Nephron (organoid): Measurements from ENCODE around the gene SGTA.
A peak's percentile ranks its signal among the peaks of the same experiment; 100 is the strongest.

Source experiments
- H3K27ac Mint-ChIP-seq, 3 experiments: 2 replicates each; pipeline ENCODE4 v1.8.0; 2020; ENCODE audit warnings: mixed read lengths in 3 of 3, mild to moderate bottlenecking in 2 of 3, moderate library complexity in 1 of 3
- H3K27me3 Mint-ChIP-seq: 2 replicates; pipeline ENCODE4 v1.8.0; 2021; ENCODE audit warnings: low read depth, mild to moderate bottlenecking, moderate library complexity, mixed read lengths
- H3K36me3 Mint-ChIP-seq: 2 replicates; pipeline ENCODE4 v1.8.0; 2020; ENCODE audit warnings: low read depth, mixed read lengths
- H3K4me1 Mint-ChIP-seq: 2 replicates; pipeline ENCODE4 v1.8.0; 2020; ENCODE audit warnings: mixed read lengths
- H3K4me3 Mint-ChIP-seq, 3 experiments: 2 replicates each; pipeline ENCODE4 v1.8.0; 2020; ENCODE audit warnings: mild to moderate bottlenecking in 3 of 3, mixed read lengths in 3 of 3, moderate library complexity in 2 of 3
- H3K9me3 Mint-ChIP-seq: 2 replicates; pipeline ENCODE4 v1.8.0; 2020; ENCODE audit warnings: mixed read lengths
- TF ChIP-seq, protein P1 (sequence below), 3 experiments: fragments of 200-600 bp; sonication (generic); IDR thresholded peaks; one replicate each; pipeline ENCODE4 v1.5.0; 2021; ENCODE audit warnings: antibody characterized with exemption in 3 of 3; ENCODE audit not compliant: unreplicated experiment in 3 of 3

SGTA gene

DNA sequence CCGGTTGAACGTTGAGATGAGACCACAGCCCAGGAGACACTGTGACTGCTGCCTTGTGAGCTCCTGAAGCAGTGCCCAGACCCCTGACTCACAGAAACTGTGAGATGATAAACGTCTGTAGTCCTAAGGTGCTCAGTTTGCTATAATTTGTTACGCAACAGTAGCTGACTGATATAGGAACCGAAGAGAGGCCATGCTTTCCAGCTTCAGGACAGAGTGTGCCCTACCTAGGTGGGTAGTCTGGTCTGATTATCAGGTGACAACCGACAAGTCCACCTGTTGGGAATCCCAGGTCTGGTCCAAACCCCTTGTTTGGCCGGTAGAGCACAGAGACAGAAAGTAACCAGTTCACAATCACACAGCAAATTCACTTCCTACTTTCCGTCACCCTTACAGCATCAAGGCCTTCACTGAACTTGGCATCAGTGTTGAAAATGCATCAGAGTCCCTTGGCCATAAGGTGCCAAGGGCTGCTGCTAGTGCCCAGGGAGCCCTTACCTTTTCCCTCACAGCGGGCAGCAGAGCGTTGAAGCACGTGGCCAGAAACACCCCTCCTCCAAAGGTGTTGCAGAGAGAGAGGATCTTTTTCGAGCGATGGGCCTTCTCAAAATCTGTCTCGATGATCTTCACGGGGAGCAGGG, 46.4 kb downstream of the SGTA start:
- peaks cover 27% of the 10 kb centered on the region for H3K36me3 Mint-ChIP-seq
- no peak overlapping the region for H3K27ac Mint-ChIP-seq
- TF ChIP-seq, protein P1, sequence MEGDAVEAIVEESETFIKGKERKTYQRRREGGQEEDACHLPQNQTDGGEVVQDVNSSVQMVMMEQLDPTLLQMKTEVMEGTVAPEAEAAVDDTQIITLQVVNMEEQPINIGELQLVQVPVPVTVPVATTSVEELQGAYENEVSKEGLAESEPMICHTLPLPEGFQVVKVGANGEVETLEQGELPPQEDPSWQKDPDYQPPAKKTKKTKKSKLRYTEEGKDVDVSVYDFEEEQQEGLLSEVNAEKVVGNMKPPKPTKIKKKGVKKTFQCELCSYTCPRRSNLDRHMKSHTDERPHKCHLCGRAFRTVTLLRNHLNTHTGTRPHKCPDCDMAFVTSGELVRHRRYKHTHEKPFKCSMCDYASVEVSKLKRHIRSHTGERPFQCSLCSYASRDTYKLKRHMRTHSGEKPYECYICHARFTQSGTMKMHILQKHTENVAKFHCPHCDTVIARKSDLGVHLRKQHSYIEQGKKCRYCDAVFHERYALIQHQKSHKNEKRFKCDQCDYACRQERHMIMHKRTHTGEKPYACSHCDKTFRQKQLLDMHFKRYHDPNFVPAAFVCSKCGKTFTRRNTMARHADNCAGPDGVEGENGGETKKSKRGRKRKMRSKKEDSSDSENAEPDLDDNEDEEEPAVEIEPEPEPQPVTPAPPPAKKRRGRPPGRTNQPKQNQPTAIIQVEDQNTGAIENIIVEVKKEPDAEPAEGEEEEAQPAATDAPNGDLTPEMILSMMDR (IDR thresholded peaks at IDR 0.05; ENCODE audit: unreplicated experiment in 3 of 3) = no peak
- peaks cover 11% of the 10 kb centered on the region for H3K4me1 Mint-ChIP-seq
- H3K27me3 Mint-ChIP-seq = peaks cover 3% of the 10 kb centered on the region
- no peaks in the 10 kb centered on the region for H3K9me3 Mint-ChIP-seq
- peak overlapping the region; percentile 25 to 68 (median 65) for H3K4me3 Mint-ChIP-seq

GRCh38 chr19:2735374-2735773, 47.7 kb downstream of the SGTA start:
- H3K9me3 Mint-ChIP-seq = no peaks in the 10 kb centered on the region
- H3K4me1 Mint-ChIP-seq = peaks cover 11% of the 10 kb centered on the region
- H3K27ac Mint-ChIP-seq = no peak overlapping the region
- peaks cover 3% of the 10 kb centered on the region for H3K27me3 Mint-ChIP-seq
- TF ChIP-seq, protein P1 (IDR thresholded peaks at IDR 0.05; ENCODE audit: unreplicated experiment in 3 of 3) = no peak
- H3K4me3 Mint-ChIP-seq = no peak overlapping the region
- peaks cover 27% of the 10 kb centered on the region for H3K36me3 Mint-ChIP-seq

- Mint-ChIP-seq H3K27ac (no peak overlapping the region), H3K4me1 (peaks cover 11% of the 10 kb centered on the region), H3K36me3 (peaks cover 27% of the 10 kb centered on the region), H3K4me3 (no peak overlapping the region), H3K27me3 (no peaks in the 10 kb centered on the region), H3K9me3 (no peaks in the 10 kb centered on the region)
- TF ChIP-seq, protein P1 (IDR thresholded peaks at IDR 0.05; ENCODE audit: unreplicated experiment in 3 of 3) = no peak
These were observed 48.3 kb downstream of the SGTA start for GRCh38 chr19:2734589-2735288.

DNA sequence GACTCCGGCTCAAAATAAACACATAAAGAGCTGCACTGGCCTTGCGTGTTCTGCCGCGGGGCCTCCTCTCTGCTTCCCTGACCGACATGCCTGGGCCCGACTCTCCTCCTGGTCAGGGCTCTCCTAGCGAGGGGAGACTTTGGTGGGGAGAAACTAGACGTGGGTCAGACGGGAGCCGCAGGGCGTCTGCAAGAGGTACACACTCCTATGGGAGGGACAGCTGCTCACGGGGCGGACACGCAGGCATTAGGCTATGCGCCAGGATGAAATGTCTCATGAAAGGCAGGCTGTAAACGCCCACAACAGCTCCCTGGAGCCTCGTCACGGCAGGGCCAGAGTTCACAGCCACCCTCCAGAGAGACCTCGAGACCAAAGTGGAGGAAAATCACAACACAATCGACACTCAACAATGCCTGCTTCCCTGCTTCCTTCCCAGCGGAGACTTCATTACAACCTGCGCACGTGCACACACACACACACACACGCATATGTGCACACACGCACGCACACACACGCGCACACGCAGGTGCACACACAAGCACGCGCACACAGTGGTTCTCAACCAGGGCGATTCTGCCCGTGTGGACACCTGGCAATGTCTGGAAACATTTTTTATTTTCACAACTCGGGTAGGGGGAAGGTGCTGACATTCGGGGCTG, 49.0 kb downstream of the SGTA start:
- no peaks in the 10 kb centered on the region for H3K9me3 Mint-ChIP-seq
- no peaks in the 10 kb centered on the region for H3K27me3 Mint-ChIP-seq
- TF ChIP-seq, protein P1 (IDR thresholded peaks at IDR 0.05; ENCODE audit: unreplicated experiment in 3 of 3) = no peak
- no peak overlapping the region for H3K27ac Mint-ChIP-seq
- H3K36me3 Mint-ChIP-seq = peaks cover 27% of the 10 kb centered on the region
- H3K4me1 Mint-ChIP-seq = peaks cover 7% of the 10 kb centered on the region
- no peak overlapping the region for H3K4me3 Mint-ChIP-seq

DNA sequence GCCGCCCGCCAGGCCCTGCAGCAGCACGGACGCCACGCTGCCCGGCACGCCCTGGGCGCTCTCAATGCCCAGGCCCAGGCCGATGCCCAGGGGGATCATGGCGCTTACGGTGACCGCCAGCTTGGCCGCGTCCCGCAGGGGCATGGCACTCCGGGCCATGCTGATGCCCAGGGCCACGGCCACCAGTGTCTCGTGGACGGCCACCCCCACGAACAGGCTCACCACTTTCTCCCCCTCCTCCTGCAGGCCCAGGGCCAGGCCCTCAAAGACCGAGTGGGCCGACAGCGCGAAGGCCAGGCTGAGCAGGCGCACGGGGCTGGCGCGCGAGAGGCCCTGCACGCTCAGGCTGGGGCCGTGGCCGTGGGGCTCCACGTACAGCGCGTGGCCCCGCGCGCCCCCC, 50.2 kb downstream of the SGTA start:
- Mint-ChIP-seq H3K36me3 (peaks cover 22% of the 10 kb centered on the region), H3K9me3 (no peaks in the 10 kb centered on the region), H3K27me3 (peaks cover 7% of the 10 kb centered on the region), H3K4me1 (peaks cover 6% of the 10 kb centered on the region), H3K27ac (no peak overlapping the region), H3K4me3 (no peak overlapping the region)
- TF ChIP-seq, protein P1 (IDR thresholded peaks at IDR 0.05; ENCODE audit: unreplicated experiment in 3 of 3) = no peak
